Measurements from ENCODE around the gene MIPEP. TPM values are rescaled to one million over a fixed set of nuclear protein-coding genes. Genes with fewer than 3 reads are reported as not detected.

Gene MIPEP
- total RNA-seq (17.5 and 19.8 TPM in 2 replicates), polyA plus RNA-seq (17.1 and 19.2 TPM in 2 replicates)

- Histone ChIP-seq H3K27me3 (no peaks in the 10 kb centered on the region), H3K79me2 (peaks cover 23% of the 10 kb centered on the region), H4K20me1 (ENCODE audit: insufficient read depth, poor library complexity, severe bottlenecking) (no peaks in the 10 kb centered on the region), H2AFZ (peak within 1 kb of the TSS; percentile 69), H3K36me3 (replicated peaks; ENCODE audit: insufficient read depth, low read depth) (no peaks in the 10 kb centered on the region), H3K4me2 (peak within 1 kb of the TSS; percentile 83), H3K9me2 (replicated peaks; ENCODE audit: insufficient read depth) (no peaks in the 10 kb centered on the region), H3K27ac (peak within 1 kb of the TSS; percentile 82), H3K4me3 (peak within 1 kb of the TSS; percentile 75), H3K4me1 (ENCODE audit: insufficient read depth) (peaks cover 8% of the 10 kb centered on the region), H3K9me3 (ENCODE audit: low read depth) (no peaks in the 10 kb centered on the region)
- DNase-seq (ENCODE audit: low spot score): peak; percentile 97
- TF ChIP-seq EZH2phosphoT487 (IDR thresholded peaks at IDR 0.05; ENCODE audit: low read depth, severe bottlenecking, unreplicated experiment): no peak
- TF ChIP-seq, protein P1, sequence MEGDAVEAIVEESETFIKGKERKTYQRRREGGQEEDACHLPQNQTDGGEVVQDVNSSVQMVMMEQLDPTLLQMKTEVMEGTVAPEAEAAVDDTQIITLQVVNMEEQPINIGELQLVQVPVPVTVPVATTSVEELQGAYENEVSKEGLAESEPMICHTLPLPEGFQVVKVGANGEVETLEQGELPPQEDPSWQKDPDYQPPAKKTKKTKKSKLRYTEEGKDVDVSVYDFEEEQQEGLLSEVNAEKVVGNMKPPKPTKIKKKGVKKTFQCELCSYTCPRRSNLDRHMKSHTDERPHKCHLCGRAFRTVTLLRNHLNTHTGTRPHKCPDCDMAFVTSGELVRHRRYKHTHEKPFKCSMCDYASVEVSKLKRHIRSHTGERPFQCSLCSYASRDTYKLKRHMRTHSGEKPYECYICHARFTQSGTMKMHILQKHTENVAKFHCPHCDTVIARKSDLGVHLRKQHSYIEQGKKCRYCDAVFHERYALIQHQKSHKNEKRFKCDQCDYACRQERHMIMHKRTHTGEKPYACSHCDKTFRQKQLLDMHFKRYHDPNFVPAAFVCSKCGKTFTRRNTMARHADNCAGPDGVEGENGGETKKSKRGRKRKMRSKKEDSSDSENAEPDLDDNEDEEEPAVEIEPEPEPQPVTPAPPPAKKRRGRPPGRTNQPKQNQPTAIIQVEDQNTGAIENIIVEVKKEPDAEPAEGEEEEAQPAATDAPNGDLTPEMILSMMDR (IDR thresholded peaks at IDR 0.05; ENCODE audit: poor library complexity): peak; percentile 80
- 2% methylated on average over 61 of the region's 75 CpGs for WGBS (ENCODE audit: low lambda C conversion rate, missing lambda C conversion rate)
These were observed at the start of gene MIPEP for GRCh38 chr13:23888658-23889614. Gene MIPEP (minus strand): TSS chr13:23889400. CDS start chr13:23889320, 80 bp downstream.

DNA sequence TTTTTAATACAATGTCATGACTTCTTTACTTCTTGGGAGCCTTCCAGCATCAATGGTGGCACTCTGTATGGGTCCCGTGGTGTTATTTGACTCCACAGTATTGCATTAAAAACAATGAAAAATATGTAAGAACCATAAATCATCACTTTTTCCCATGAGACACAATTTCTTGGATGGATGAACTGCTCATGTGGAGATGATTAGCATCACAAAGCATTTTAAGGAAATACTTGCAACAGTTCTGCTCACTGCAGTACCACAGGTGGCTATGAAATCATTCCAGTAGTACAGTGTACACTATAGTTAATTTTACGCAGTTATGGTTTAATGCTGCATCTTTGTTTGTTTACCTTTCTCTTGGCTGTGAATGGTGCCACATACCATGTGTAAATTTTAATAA is 45.3 kb upstream of the MIPEP start:
- H3K4me2 ChIP-seq: no peak overlapping the region
- no peaks in the 10 kb centered on the region for H3K36me3 ChIP-seq (replicated peaks; ENCODE audit: insufficient read depth, low read depth)
- H3K4me1 ChIP-seq (ENCODE audit: insufficient read depth): no peaks in the 10 kb centered on the region
- no peak overlapping the region for H3K27ac ChIP-seq
- H4K20me1 ChIP-seq (ENCODE audit: insufficient read depth, poor library complexity, severe bottlenecking): no peaks in the 10 kb centered on the region
- no peak overlapping the region for H2AFZ ChIP-seq
- H3K4me3 ChIP-seq: no peak overlapping the region
- no peaks in the 10 kb centered on the region for H3K9me2 ChIP-seq (replicated peaks; ENCODE audit: insufficient read depth)
- H3K27me3 ChIP-seq: no peaks in the 10 kb centered on the region
- 92% methylated on average over 2 of the region's 2 CpGs for WGBS (ENCODE audit: low lambda C conversion rate, missing lambda C conversion rate)
- no peaks in the 10 kb centered on the region for H3K9me3 ChIP-seq (ENCODE audit: low read depth)
- no peak for DNase-seq (ENCODE audit: low spot score)
- TF ChIP-seq EZH2phosphoT487 (IDR thresholded peaks at IDR 0.05; ENCODE audit: low read depth, severe bottlenecking, unreplicated experiment) (no peak), EZH2 (IDR thresholded peaks at IDR 0.05; ENCODE audit: borderline replicate concordance) (no peak)
- TF ChIP-seq, protein P1 (IDR thresholded peaks at IDR 0.05; ENCODE audit: poor library complexity): no peak
- no peaks in the 10 kb centered on the region for H3K79me2 ChIP-seq

DNA sequence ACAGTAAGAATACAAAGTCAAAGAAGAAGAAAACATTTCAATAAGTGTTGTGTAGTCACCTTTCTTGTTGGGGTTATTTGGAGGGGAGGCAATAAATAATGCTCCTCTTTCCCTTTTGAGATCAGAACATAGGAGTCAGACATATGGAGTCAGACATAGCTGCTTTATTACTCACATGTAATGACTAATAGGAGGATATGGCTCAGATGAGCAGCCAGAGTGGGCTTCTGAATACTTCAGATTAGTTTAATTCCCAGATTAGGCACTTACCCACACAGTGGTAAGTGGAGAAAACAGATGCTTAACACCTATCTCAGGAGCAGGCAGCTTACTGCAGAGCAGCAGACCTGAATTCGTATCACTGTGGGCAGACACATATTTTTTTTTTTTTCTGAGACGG is 39.8 kb upstream of the MIPEP start:
- Histone ChIP-seq H2AFZ (no peak overlapping the region), H3K79me2 (no peaks in the 10 kb centered on the region), H3K36me3 (replicated peaks; ENCODE audit: insufficient read depth, low read depth) (no peaks in the 10 kb centered on the region), H3K9me3 (ENCODE audit: low read depth) (no peaks in the 10 kb centered on the region), H4K20me1 (ENCODE audit: insufficient read depth, poor library complexity, severe bottlenecking) (no peaks in the 10 kb centered on the region), H3K27me3 (no peaks in the 10 kb centered on the region), H3K9me2 (replicated peaks; ENCODE audit: insufficient read depth) (no peaks in the 10 kb centered on the region), H3K4me1 (ENCODE audit: insufficient read depth) (no peaks in the 10 kb centered on the region), H3K27ac (no peak overlapping the region), H3K4me3 (no peak overlapping the region), H3K4me2 (no peak overlapping the region)
- 74% methylated on average over 2 of the region's 2 CpGs for WGBS (ENCODE audit: low lambda C conversion rate, missing lambda C conversion rate)
- TF ChIP-seq EZH2 (IDR thresholded peaks at IDR 0.05; ENCODE audit: borderline replicate concordance) (no peak), EZH2phosphoT487 (IDR thresholded peaks at IDR 0.05; ENCODE audit: low read depth, severe bottlenecking, unreplicated experiment) (no peak)
- TF ChIP-seq, protein P1 (IDR thresholded peaks at IDR 0.05; ENCODE audit: poor library complexity): no peak
- no peak for DNase-seq (ENCODE audit: low spot score)

Measured in hepatocyte (in vitro differentiated cells).